Vagina (tissue), 2 donors: ENCODE data around the gene TSPAN15. TPM values are rescaled to one million over a fixed set of nuclear protein-coding genes. Genes with fewer than 3 reads are reported as not detected.

ENCODE experiments used
- DNase-seq, 2 donors: peaks; one replicate each; pipeline ENCODE4 v3.0.0-alpha.2; 2017; ENCODE audit errors: extremely low spot score in 2 of 2
- H3K27ac ChIP-seq: fragments of 200-600 bp; sonication (generic); one replicate; pipeline ENCODE4 v1.5.1; 2019
- H3K27me3 ChIP-seq: fragments of 200-600 bp; sonication (generic); one replicate; pipeline ENCODE4 v1.5.1; 2019
- H3K36me3 ChIP-seq, 2 donors: fragments of 200-600 bp; sonication (generic); one replicate each; pipeline ENCODE4 v1.5.1; 2017 to 2019
- H3K4me1 ChIP-seq: fragments of 200-600 bp; sonication (generic); one replicate; pipeline ENCODE4 v1.5.1; 2019
- H3K4me3 ChIP-seq, 2 donors: fragments of 200-600 bp; sonication (generic); 1 replicate in 1 of 2; 2 replicates in 1 of 2; pipeline ENCODE4 v1.5.1; 2016 to 2019
- H3K9me3 ChIP-seq: fragments of 200-600 bp; sonication (generic); one replicate; pipeline ENCODE4 v1.5.1; 2019
- CTCF ChIP-seq, 3 experiments: fragments of 450-650 bp in 2 of 3; fragments of 200-600 bp in 1 of 3; sonication (generic) in 1 of 3; IDR thresholded peaks; one replicate each; pipeline ENCODE4 v1.5.1; 2017 to 2019; ENCODE audit warnings: antibody characterized with exemption in 3 of 3, mild to moderate bottlenecking in 2 of 3, moderate library complexity in 2 of 3
- POLR2A ChIP-seq, 2 donors: fragments of 450-650 bp; IDR thresholded peaks; one replicate each; pipeline ENCODE4 v1.6.1; 2017; ENCODE audit warnings: antibody characterized with exemption in 2 of 2, mild to moderate bottlenecking in 2 of 2, moderate library complexity in 2 of 2
- POLR2AphosphoS5 ChIP-seq, 2 donors: sonication (generic); formaldehyde crosslinking; IDR thresholded peaks; one replicate each; pipeline ENCODE4 v1.9.0; 2017; ENCODE audit warnings: antibody characterized with exemption in 2 of 2, mild to moderate bottlenecking in 2 of 2, low read depth in 1 of 2; ENCODE audit not compliant: insufficient read depth in 1 of 2
- intact Hi-C: fragments of 100-400 bp; cut with DNase I; formaldehyde crosslinking; loops from one replicate; pipeline ENCODE4 v1.15.1; 2023
- total RNA-seq: library from RNA; depleted of rRNA; stranded (reverse); fragments of >200 nt; gene quantifications from one replicate; pipeline ENCODE4 v1.2.3, GENCODE V29; 2016

TSPAN15 gene
- total RNA-seq, 1 donor from 2014 or later = 26.5 TPM

- H3K36me3 ChIP-seq = no peaks in the 10 kb centered on the region
- no peaks in the 10 kb centered on the region for H3K9me3 ChIP-seq
- peaks cover 33% of the 10 kb centered on the region for H3K4me1 ChIP-seq
- intact Hi-C loops = no loop called here
- H3K4me3 ChIP-seq = no peak overlapping the region
- DNase-seq = no peak
- no peaks in the 10 kb centered on the region for H3K27me3 ChIP-seq
- TF ChIP-seq POLR2A (IDR thresholded peaks at IDR 0.05) (no peak), POLR2AphosphoS5 (IDR thresholded peaks at IDR 0.05; ENCODE audit: insufficient read depth in 1 of 2, low read depth in 1 of 2) (peak in 1 of 2 donors; percentile 47)
- peak overlapping the region; percentile 65 for H3K27ac ChIP-seq
Measured at GRCh38 chr10:69479240-69480067, 28.2 kb downstream of the TSPAN15 start.

- no peak for DNase-seq
Measured at GRCh38 chr10:69480068-69480412, 28.8 kb downstream of the TSPAN15 start.

GRCh38 chr10:69481305-69481704 lies 30.0 kb downstream of the TSPAN15 start:
- no peak for DNase-seq
- Histone ChIP-seq H3K27ac (peak overlapping the region; percentile 65), H3K4me3 (no peak overlapping the region), H3K9me3 (no peaks in the 10 kb centered on the region), H3K36me3 (no peaks in the 10 kb centered on the region), H3K27me3 (no peaks in the 10 kb centered on the region), H3K4me1 (peaks cover 19% of the 10 kb centered on the region)
- TF ChIP-seq CTCF (IDR thresholded peaks at IDR 0.05) = no peak
- no peak for TF ChIP-seq POLR2AphosphoS5 (IDR thresholded peaks at IDR 0.05; ENCODE audit: insufficient read depth in 1 of 2, low read depth in 1 of 2)
- intact Hi-C loops = no loop called here

More at GRCh38 chr10:69480068-69480412, 28.8 kb downstream of the TSPAN15 start:
- H3K4me3 ChIP-seq = no peak overlapping the region
- no peaks in the 10 kb centered on the region for H3K36me3 ChIP-seq
- no peak for TF ChIP-seq POLR2AphosphoS5 (IDR thresholded peaks at IDR 0.05; ENCODE audit: insufficient read depth in 1 of 2, low read depth in 1 of 2)
- TF ChIP-seq CTCF (IDR thresholded peaks at IDR 0.05) = no peak
- TF ChIP-seq POLR2A (IDR thresholded peaks at IDR 0.05) = no peak
- intact Hi-C loops = no loop called here
- H3K27me3 ChIP-seq = no peaks in the 10 kb centered on the region
- peak overlapping the region; percentile 65 for H3K27ac ChIP-seq
- H3K4me1 ChIP-seq = peaks cover 27% of the 10 kb centered on the region
- no peaks in the 10 kb centered on the region for H3K9me3 ChIP-seq

- TF ChIP-seq POLR2AphosphoS5 (IDR thresholded peaks at IDR 0.05; ENCODE audit: insufficient read depth in 1 of 2, low read depth in 1 of 2) (no peak), POLR2A (IDR thresholded peaks at IDR 0.05) (no peak), CTCF (IDR thresholded peaks at IDR 0.05) (no peak)
- Histone ChIP-seq H3K4me1 (peaks cover 23% of the 10 kb centered on the region), H3K27ac (no peak overlapping the region), H3K36me3 (no peaks in the 10 kb centered on the region), H3K4me3 (no peak overlapping the region), H3K27me3 (no peaks in the 10 kb centered on the region), H3K9me3 (no peaks in the 10 kb centered on the region)
- DNase-seq = no peak
- intact Hi-C loops = no loop called here
Measured at GRCh38 chr10:69481811-69482524, 30.7 kb downstream of the TSPAN15 start.

GRCh38 chr10:69483963-69484362 lies 32.7 kb downstream of the TSPAN15 start:
- TF ChIP-seq CTCF (IDR thresholded peaks at IDR 0.05) (no peak), POLR2A (IDR thresholded peaks at IDR 0.05) (no peak), POLR2AphosphoS5 (IDR thresholded peaks at IDR 0.05; ENCODE audit: insufficient read depth in 1 of 2, low read depth in 1 of 2) (peak in 1 of 2 donors; percentile 13)
- Histone ChIP-seq H3K27me3 (no peaks in the 10 kb centered on the region), H3K4me3 (no peak overlapping the region), H3K27ac (no peak overlapping the region), H3K36me3 (no peaks in the 10 kb centered on the region), H3K9me3 (no peaks in the 10 kb centered on the region), H3K4me1 (peaks cover 25% of the 10 kb centered on the region)
- intact Hi-C loops = no loop called here
- no peak for DNase-seq
